Loucy (cell line): ENCODE data around the gene ELAVL1.

ENCODE experiments used
- H2AFZ ChIP-seq: fragments of 200-600 bp; sonication (generic); 2 replicates; pipeline ENCODE4 v1.6.0; 2016; ENCODE audit warnings: antibody characterized with exemption, mild to moderate bottlenecking, low read length, moderate library complexity
- H3F3A ChIP-seq: fragments of 200-600 bp; 2 replicates; pipeline ENCODE4 v1.6.0; 2016; ENCODE audit warnings: antibody characterized with exemption, low read depth, mild to moderate bottlenecking
- H3K27me3 ChIP-seq: fragments of 200-600 bp; sonication (generic); 2 replicates; pipeline ENCODE4 v1.6.1; 2014; ENCODE audit warnings: low read length, mild to moderate bottlenecking; ENCODE audit not compliant: insufficient read depth, poor library complexity, severe bottlenecking
- H3K36me3 ChIP-seq: fragments of 200-600 bp; sonication (generic); 2 replicates; pipeline ENCODE4 v1.6.1; 2016; ENCODE audit warnings: low read length; ENCODE audit not compliant: insufficient read depth
- H3K4me1 ChIP-seq: fragments of 200-600 bp; sonication (generic); 2 replicates; pipeline ENCODE4 v1.5.1; 2014; ENCODE audit warnings: low read length, mild to moderate bottlenecking; ENCODE audit not compliant: insufficient read depth, poor library complexity, severe bottlenecking
- H3K4me2 ChIP-seq: fragments of 200-600 bp; sonication (generic); 2 replicates; pipeline ENCODE4 v1.6.0; 2014; ENCODE audit warnings: antibody characterized with exemption, low read length, low read depth, mild to moderate bottlenecking; ENCODE audit not compliant: poor library complexity, severe bottlenecking
- H3K4me3 ChIP-seq: fragments of 200-600 bp; sonication (generic); 2 replicates; pipeline ENCODE4 v1.5.1; 2014; ENCODE audit warnings: low read length, mild to moderate bottlenecking, mixed read lengths; ENCODE audit not compliant: poor library complexity, severe bottlenecking
- H3K79me2 ChIP-seq: fragments of 200-600 bp; sonication (generic); 2 replicates; pipeline ENCODE4 v1.6.1; 2014; ENCODE audit warnings: low read length; ENCODE audit not compliant: insufficient read depth
- H3K9ac ChIP-seq: fragments of 200-600 bp; sonication (generic); 2 replicates; pipeline ENCODE4 v1.6.0; 2014; ENCODE audit warnings: mild to moderate bottlenecking, low read depth, low read length, moderate library complexity; ENCODE audit not compliant: poor library complexity, severe bottlenecking
- H3K9me2 ChIP-seq: fragments of 200-600 bp; sonication (generic); replicated peaks from 2 replicates; pipeline ENCODE4 v1.6.1; 2016; ENCODE audit warnings: low read depth, low read length, mixed read lengths
- H3K9me3 ChIP-seq: fragments of 200-600 bp; sonication (generic); 2 replicates; pipeline ENCODE4 v1.6.1; 2014; ENCODE audit warnings: mild to moderate bottlenecking, antibody characterized with exemption, low read length, low read depth; ENCODE audit not compliant: insufficient read depth
- H4K20me1 ChIP-seq: fragments of 200-600 bp; sonication (generic); 2 replicates; pipeline ENCODE4 v1.6.0; 2014; ENCODE audit warnings: antibody characterized with exemption, low read length, mild to moderate bottlenecking; ENCODE audit not compliant: insufficient read depth, poor library complexity, severe bottlenecking
- EZH2phosphoT487 ChIP-seq: fragments of 200-600 bp; IDR thresholded peaks from 2 replicates; pipeline ENCODE4 v1.6.1; 2018; ENCODE audit warnings: antibody characterized with exemption, mild to moderate bottlenecking, moderate library complexity, borderline replicate concordance

The ELAVL1 gene

GRCh38 chr19:7908742-7909461, 96.5 kb downstream of the ELAVL1 start:
- Histone ChIP-seq H3K27me3 (no peaks in the 10 kb centered on the region), H3F3A (no peaks in the 10 kb centered on the region), H3K4me1 (peaks cover 19% of the 10 kb centered on the region), H3K9me2 (no peaks in the 10 kb centered on the region), H3K9ac (no peak overlapping the region), H3K4me2 (peak overlapping the region; percentile 50), H2AFZ (no peak overlapping the region), H3K79me2 (peaks cover 46% of the 10 kb centered on the region), H3K36me3 (peaks cover 20% of the 10 kb centered on the region; the same call in 1 of the 2 replicates), H4K20me1 (peaks cover 39% of the 10 kb centered on the region), H3K4me3 (peak overlapping the region; percentile 13), H3K9me3 (no peaks in the 10 kb centered on the region)
- no peak for TF ChIP-seq EZH2phosphoT487
